HUES48 (cell line): ENCODE data around the gene FXYD1.
"Not testable (repeated sequence)": the region's sequence is repeated elsewhere in the genome, so short reads cannot be mapped to it uniquely, and the experiment has no call there.

Experiments used
- H3K27ac ChIP-seq: one replicate; pipeline ENCODE4 v1.7.0; 2013; ENCODE audit warnings: low read depth, low read length, inconsistent platforms
- H3K27me3 ChIP-seq: 2 replicates; pipeline ENCODE4 v1.6.1; 2013; ENCODE audit warnings: mild to moderate bottlenecking, low read length; ENCODE audit not compliant: control insufficient read depth, insufficient read depth
- H3K36me3 ChIP-seq: 2 replicates; pipeline ENCODE4 v1.6.1; 2013; ENCODE audit warnings: low read length; ENCODE audit not compliant: control insufficient read depth, insufficient read depth
- H3K4me1 ChIP-seq: 2 replicates; pipeline ENCODE4 v1.6.1; 2013; ENCODE audit warnings: mild to moderate bottlenecking, low read length; ENCODE audit not compliant: control insufficient read depth, insufficient read depth
- H3K4me3 ChIP-seq: 2 replicates; pipeline ENCODE4 v1.5.1; 2013; ENCODE audit warnings: mild to moderate bottlenecking, low read depth, low read length
- H3K9ac ChIP-seq: 2 replicates; pipeline ENCODE4 v1.6.1; 2013; ENCODE audit warnings: mild to moderate bottlenecking, low read depth, low read length, moderate library complexity
- H3K9me3 ChIP-seq: 2 replicates; pipeline ENCODE4 v1.6.1; 2013; ENCODE audit warnings: low read length; ENCODE audit not compliant: control insufficient read depth, insufficient read depth

FXYD1 gene

DNA sequence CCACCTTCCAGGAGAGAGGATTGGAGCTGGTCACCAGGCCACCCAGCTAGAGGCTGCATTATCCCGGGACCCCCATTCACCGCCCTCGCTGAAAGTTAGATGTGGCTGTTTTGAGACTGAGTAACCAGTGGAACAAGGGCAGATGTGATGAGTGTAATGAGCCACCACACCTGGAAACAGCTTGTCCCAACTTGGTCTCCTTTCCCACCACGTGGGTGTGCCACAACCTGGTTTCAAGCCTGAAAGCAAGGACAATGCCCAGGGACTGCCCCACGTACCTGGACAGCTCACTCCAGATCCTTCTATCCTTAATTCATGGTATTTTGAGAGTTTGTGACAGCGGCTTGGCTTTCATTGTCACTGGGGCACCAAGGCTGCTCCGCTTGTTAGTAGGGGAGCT is 10.8 kb upstream of the FXYD1 start:
- H3K27ac ChIP-seq: no peak overlapping the region
- no peaks in the 10 kb centered on the region for H3K9me3 ChIP-seq
- H3K4me3 ChIP-seq: no peak overlapping the region
- H3K36me3 ChIP-seq: no peaks in the 10 kb centered on the region
- H3K4me1 ChIP-seq: peaks cover 13% of the 10 kb centered on the region
- no peak overlapping the region for H3K9ac ChIP-seq
- H3K27me3 ChIP-seq: no peaks in the 10 kb centered on the region

GRCh38 chr19:35128398-35129057 is 10.1 kb upstream of the FXYD1 start:
- H3K27ac ChIP-seq: no peak overlapping the region
- H3K27me3 ChIP-seq: no peaks in the 10 kb centered on the region
- H3K9me3 ChIP-seq: no peaks in the 10 kb centered on the region
- no peaks in the 10 kb centered on the region for H3K36me3 ChIP-seq
- no peak overlapping the region for H3K4me3 ChIP-seq
- peaks cover 7% of the 10 kb centered on the region; the same call in 1 of the 2 replicates for H3K4me1 ChIP-seq
- H3K9ac ChIP-seq: no peak overlapping the region

GRCh38 chr19:35129724-35130274 is 8.8 kb upstream of the FXYD1 start:
- not testable (repeated sequence) for H3K9ac ChIP-seq, H3K36me3 ChIP-seq, H3K9me3 ChIP-seq, H3K27me3 ChIP-seq, H3K4me1 ChIP-seq, H3K27ac ChIP-seq, H3K4me3 ChIP-seq

DNA sequence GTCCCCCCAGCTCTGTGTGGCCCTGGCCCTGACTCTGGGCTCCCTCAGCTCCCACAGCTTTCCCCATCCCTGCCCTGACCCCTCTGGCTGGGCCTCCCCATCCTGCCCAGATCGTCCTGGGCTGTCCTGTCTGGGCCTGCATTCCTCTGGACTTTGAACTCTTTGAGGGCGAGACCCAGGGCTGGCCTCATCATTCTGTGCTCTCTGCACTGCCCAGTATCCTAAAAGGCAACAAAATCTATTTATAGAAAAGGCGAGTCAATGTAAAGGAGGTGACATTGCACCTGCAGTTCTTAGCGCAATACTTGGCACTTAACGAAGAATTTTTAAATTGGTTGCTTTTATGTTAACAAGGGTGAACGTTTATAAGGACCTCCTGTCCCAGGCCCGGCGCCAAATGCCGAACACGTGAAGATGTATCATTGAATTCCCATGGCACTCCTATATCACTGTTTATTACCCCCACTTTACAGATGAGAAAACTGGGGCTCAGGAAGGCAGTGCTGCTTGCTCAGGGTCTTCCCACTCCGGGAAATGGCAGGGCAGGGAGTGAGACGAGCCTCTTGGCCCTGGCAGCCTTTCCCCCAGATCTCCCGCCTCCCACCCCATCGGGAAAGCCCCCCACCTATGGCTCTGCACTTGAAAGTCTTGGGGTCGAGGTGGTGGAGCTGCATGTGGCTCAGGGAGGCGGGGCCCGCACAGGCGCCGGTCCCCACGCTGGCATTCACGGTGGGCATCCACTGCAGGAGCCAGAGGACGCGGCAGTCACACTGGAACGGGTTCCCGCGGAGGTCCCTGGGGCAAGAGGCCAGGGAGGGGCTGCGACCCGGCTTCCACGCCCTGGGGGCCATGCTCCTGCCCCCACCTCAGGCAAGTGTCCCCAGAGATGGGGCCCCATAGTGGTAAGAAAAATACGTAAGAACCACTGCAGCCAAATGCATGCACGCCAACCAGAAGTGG is 7.6 kb upstream of the FXYD1 start:
- no peaks in the 10 kb centered on the region for H3K27me3 ChIP-seq
- H3K27ac ChIP-seq: no peak overlapping the region
- peaks cover 3% of the 10 kb centered on the region; the same call in 1 of the 2 replicates for H3K4me1 ChIP-seq
- no peak overlapping the region for H3K4me3 ChIP-seq
- H3K9ac ChIP-seq: no peak overlapping the region
- no peaks in the 10 kb centered on the region for H3K9me3 ChIP-seq
- no peaks in the 10 kb centered on the region for H3K36me3 ChIP-seq

GRCh38 chr19:35132254-35132653 is 6.4 kb upstream of the FXYD1 start:
- H3K4me1 ChIP-seq: peaks cover 3% of the 10 kb centered on the region; the same call in 1 of the 2 replicates
- no peak overlapping the region for H3K27ac ChIP-seq
- no peak overlapping the region for H3K4me3 ChIP-seq
- no peak overlapping the region for H3K9ac ChIP-seq
- no peaks in the 10 kb centered on the region for H3K27me3 ChIP-seq
- H3K36me3 ChIP-seq: no peaks in the 10 kb centered on the region
- H3K9me3 ChIP-seq: no peaks in the 10 kb centered on the region

DNA sequence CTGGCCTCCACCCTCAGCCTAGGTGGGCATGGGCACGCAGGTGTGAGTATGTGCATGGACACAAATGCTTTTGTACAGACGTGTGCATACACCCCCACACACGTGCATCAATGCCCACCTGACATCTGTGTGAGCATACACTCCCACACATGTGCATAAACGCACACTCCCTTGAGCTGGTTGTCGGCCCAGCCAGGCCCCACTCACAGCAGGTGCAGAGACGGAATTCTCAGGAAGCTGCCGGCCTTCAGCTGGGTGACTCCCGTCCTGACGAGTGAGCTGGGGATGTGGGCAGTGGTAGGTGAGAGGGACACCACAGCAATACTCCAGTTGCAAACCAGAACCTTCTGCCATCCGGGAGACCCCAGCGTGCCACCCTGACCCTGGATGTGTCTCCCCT is 4.8 kb upstream of the FXYD1 start:
- Histone ChIP-seq H3K9me3 (no peaks in the 10 kb centered on the region), H3K9ac (no peak overlapping the region), H3K4me1 (peaks cover 3% of the 10 kb centered on the region; the same call in 1 of the 2 replicates), H3K27ac (no peak overlapping the region), H3K4me3 (no peak overlapping the region), H3K27me3 (no peaks in the 10 kb centered on the region), H3K36me3 (no peaks in the 10 kb centered on the region)

DNA sequence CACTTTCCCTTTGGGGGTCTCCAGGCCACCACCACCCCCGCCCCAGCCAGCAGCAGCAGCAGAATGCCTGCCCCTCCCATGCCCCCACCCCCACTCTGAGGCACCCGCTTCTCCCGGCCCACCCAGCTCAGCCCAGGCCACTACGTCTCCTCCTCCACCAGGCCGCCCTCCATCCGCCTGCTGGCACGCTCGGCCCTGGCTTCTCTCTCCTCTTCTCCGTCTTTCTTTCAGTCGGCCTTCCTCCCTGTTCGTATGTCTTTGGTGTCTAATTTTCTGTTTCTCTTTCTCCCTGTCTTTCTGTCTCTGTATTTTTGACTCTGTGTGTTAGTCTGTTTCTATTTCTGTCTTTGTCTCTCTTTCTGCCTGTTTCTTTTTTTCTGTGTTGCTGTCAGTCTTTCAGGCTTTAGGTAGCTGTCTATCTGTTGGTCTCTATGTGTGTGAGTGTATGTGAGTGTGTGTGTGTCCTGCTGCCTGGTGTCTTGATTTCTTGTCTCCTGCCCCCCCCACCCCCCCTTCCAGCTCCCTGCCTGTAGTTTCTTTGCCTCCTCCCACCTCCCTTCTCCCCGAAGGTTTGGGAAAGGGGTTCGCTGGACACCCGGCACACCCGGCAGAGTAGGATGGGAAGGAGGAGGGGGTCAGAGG is 3.9 kb upstream of the FXYD1 start, which contains the start of gene LGI4:
TSS of gene LGI4 (minus strand) at position 459 of the 642 bp plus-strand sequence. CDS start at position 80, 379 bp downstream.
- H3K27me3 ChIP-seq: no peaks in the 10 kb centered on the region
- no peaks in the 10 kb centered on the region for H3K9me3 ChIP-seq
- peak within 1 kb of the TSS; percentile 23; the same call in 1 of the 2 replicates for H3K4me3 ChIP-seq
- H3K9ac ChIP-seq: no peak within 1 kb of the TSS
- no peak within 1 kb of the TSS for H3K27ac ChIP-seq
- H3K4me1 ChIP-seq: peaks cover 5% of the 10 kb centered on the region; the same call in 1 of the 2 replicates
- H3K36me3 ChIP-seq: no peaks in the 10 kb centered on the region

- Histone ChIP-seq H3K27me3 (peaks cover 4% of the 10 kb centered on the region; the same call in 1 of the 2 replicates), H3K4me1 (peaks cover 5% of the 10 kb centered on the region; the same call in 1 of the 2 replicates), H3K9me3 (no peaks in the 10 kb centered on the region), H3K36me3 (no peaks in the 10 kb centered on the region), H3K4me3 (peak overlapping the region; percentile 23; the same call in 1 of the 2 replicates), H3K27ac (no peak overlapping the region), H3K9ac (no peak overlapping the region)
Measured at GRCh38 chr19:35135389-35135909, 3.2 kb upstream of the FXYD1 start.

GRCh38 chr19:35136231-35136630 is 2.4 kb upstream of the FXYD1 start:
- H3K36me3 ChIP-seq: no peaks in the 10 kb centered on the region
- peaks cover 9% of the 10 kb centered on the region; the same call in 1 of the 2 replicates for H3K4me1 ChIP-seq
- no peaks in the 10 kb centered on the region for H3K9me3 ChIP-seq
- peaks cover 7% of the 10 kb centered on the region; the same call in 1 of the 2 replicates for H3K27me3 ChIP-seq
- no peak overlapping the region for H3K9ac ChIP-seq
- H3K27ac ChIP-seq: no peak overlapping the region
- no peak overlapping the region for H3K4me3 ChIP-seq

DNA sequence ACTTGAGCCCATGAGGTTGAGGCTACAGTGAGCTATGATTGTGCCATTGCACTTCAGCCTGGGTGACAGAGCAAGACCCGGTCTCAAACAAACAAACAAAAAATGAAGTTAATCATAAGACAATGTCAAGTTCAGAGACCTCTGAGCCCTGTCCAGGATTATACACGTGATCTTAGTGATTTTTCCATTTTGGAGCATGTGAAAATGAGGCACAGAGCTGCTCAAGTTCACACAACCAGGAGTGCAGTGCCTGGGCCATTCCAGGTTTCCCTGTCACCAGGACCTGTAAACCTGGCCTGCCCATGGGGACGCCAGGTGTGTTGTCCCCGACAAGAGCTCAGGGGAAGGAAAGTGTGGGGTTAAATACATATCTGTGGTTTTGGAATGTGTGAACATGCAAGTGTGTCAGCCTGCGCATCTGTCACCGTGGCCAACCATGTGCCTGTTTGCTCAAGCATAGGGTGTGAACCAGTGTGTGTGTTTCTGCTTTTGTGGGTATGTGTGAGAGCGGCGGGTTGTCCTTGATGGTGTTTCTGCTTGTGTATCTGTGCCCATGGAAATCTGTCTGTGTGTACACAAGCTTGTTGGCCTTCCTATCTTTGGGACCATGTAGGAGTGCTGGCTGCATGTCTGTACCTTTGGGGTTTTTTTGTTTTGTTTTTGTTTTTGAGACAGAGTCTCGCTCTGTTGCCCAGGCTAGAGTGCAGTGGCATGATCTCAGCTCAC is 1.5 kb upstream of the FXYD1 start:
- Histone ChIP-seq H3K4me1 (peaks cover 14% of the 10 kb centered on the region; the same call in 1 of the 2 replicates), H3K9me3 (no peaks in the 10 kb centered on the region), H3K4me3 (no peak overlapping the region), H3K36me3 (no peaks in the 10 kb centered on the region), H3K27me3 (peaks cover 13% of the 10 kb centered on the region), H3K27ac (no peak overlapping the region), H3K9ac (no peak overlapping the region)
